A673 (cell line): ENCODE results near the gene CCDC33.

ENCODE experiments used
- EZH2 ChIP-seq: fragments of 200-600 bp; sonication (generic); IDR thresholded peaks from 2 replicates; pipeline ENCODE4 v1.6.1; 2017; ENCODE audit warnings: borderline replicate concordance, low read depth, mild to moderate bottlenecking, mixed read lengths, antibody characterized with exemption, low read length; ENCODE audit not compliant: poor library complexity, severe bottlenecking
- TF ChIP-seq, protein P1 (sequence below): fragments of 300-800, 200-600 bp; sonication (generic); conservative IDR thresholded peaks from 2 replicates; pipeline ENCODE4 v1.5.1; 2017; ENCODE audit warnings: low read depth, mild to moderate bottlenecking, antibody characterized with exemption, low read length, moderate library complexity, mixed read lengths

- TF ChIP-seq, protein P1, sequence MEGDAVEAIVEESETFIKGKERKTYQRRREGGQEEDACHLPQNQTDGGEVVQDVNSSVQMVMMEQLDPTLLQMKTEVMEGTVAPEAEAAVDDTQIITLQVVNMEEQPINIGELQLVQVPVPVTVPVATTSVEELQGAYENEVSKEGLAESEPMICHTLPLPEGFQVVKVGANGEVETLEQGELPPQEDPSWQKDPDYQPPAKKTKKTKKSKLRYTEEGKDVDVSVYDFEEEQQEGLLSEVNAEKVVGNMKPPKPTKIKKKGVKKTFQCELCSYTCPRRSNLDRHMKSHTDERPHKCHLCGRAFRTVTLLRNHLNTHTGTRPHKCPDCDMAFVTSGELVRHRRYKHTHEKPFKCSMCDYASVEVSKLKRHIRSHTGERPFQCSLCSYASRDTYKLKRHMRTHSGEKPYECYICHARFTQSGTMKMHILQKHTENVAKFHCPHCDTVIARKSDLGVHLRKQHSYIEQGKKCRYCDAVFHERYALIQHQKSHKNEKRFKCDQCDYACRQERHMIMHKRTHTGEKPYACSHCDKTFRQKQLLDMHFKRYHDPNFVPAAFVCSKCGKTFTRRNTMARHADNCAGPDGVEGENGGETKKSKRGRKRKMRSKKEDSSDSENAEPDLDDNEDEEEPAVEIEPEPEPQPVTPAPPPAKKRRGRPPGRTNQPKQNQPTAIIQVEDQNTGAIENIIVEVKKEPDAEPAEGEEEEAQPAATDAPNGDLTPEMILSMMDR: no peak
- TF ChIP-seq EZH2: no peak
Observed at GRCh38 chr15:74369084-74369745, 133.1 kb downstream of the CCDC33 start.
